Transverse colon (tissue), 4 donors: ENCODE results near the gene TMEM86A.

Experiments used
- CTCF ChIP-seq, 5 experiments: fragments of 200-600 bp in 3 of 5; fragments of 450-650 bp in 2 of 5; sonication (generic) in 3 of 5; IDR thresholded peaks; 1 replicate in 2 of 5; 2 replicates in 3 of 5; pipeline ENCODE4 v1.5.1; 2016 to 2017; ENCODE audit warnings: antibody characterized with exemption in 5 of 5, inconsistent platforms in 3 of 5, mild to moderate bottlenecking in 2 of 5, moderate library complexity in 1 of 5
- EP300 ChIP-seq: sonication (generic); formaldehyde crosslinking; IDR thresholded peaks from one replicate; pipeline ENCODE4 v1.6.1; 2017; ENCODE audit warnings: antibody characterized with exemption, low read depth
- POLR2A ChIP-seq: fragments of 450-650 bp; IDR thresholded peaks from one replicate; pipeline ENCODE4 v1.6.1; 2016; ENCODE audit warnings: antibody characterized with exemption, mild to moderate bottlenecking, moderate library complexity
- POLR2AphosphoS5 ChIP-seq, 3 donors: sonication (generic); formaldehyde crosslinking; IDR thresholded peaks; one replicate each; pipeline ENCODE4 v1.6.1; 2016; ENCODE audit warnings: antibody characterized with exemption in 3 of 3

- TF ChIP-seq CTCF (IDR thresholded peaks at IDR 0.05) (no peak), POLR2A (no peak), EP300 (no peak), POLR2AphosphoS5 (IDR thresholded peaks at IDR 0.05) (no peak)
These were observed 22.4 kb downstream of the TMEM86A start for GRCh38 chr11:18720808-18721560.
